ENCODE data around the gene CFL1. TPM values are rescaled to one million over a fixed set of nuclear protein-coding genes. Genes with fewer than 3 reads are reported as not detected.

Gene CFL1
- total and polyA plus RNA-seq, 2 donors from 2014 or later = 705 to 846 TPM

- no peaks in the 10 kb centered on the region for H3K27me3 ChIP-seq (ENCODE audit: control insufficient read depth, insufficient read depth, low read length)
- H3K27ac ChIP-seq (ENCODE audit: low read depth in 2 of 2, low read length in 2 of 2) = no peak overlapping the region
- no peak overlapping the region for H3K4me3 ChIP-seq (ENCODE audit: low read length in 3 of 3)
- DNase-seq (peak in 2 of 5 donors; percentile 49 to 77), FAIRE-seq (no peak)
- no peak for TF ChIP-seq CTCF (IDR thresholded peaks at IDR 0.05; ENCODE audit: borderline replicate concordance, extremely low read depth, insufficient read depth)
- H3K9me3 ChIP-seq (ENCODE audit: control insufficient read depth in 2 of 3, insufficient read depth in 1 of 3, low read length in 3 of 3) = no peaks in the 10 kb centered on the region
- no peak overlapping the region for H3K9ac ChIP-seq (ENCODE audit: low read length in 3 of 3)
- peaks cover 0 to 22% (median 13%) of the 10 kb centered on the region in 3 donors for H3K4me1 ChIP-seq (ENCODE audit: control insufficient read depth in 2 of 3, insufficient read depth in 2 of 3, low read depth in 1 of 3, low read length in 3 of 3)
- peaks cover 0 to 37% (median 21%) of the 10 kb centered on the region in 3 donors for H3K36me3 ChIP-seq (ENCODE audit: control insufficient read depth in 2 of 3, insufficient read depth in 3 of 3, low read length in 3 of 3)
- intact Hi-C loops (cut with DNase I) = no loop called here
Observed at GRCh38 chr11:65862941-65863888, 5.2 kb upstream of the CFL1 start.

- H3K4me3 ChIP-seq (ENCODE audit: low read length in 3 of 3) = no peak overlapping the region
- H3K36me3 ChIP-seq (ENCODE audit: control insufficient read depth in 2 of 3, insufficient read depth in 3 of 3, low read length in 3 of 3) = peaks cover 0 to 37% (median 21%) of the 10 kb centered on the region in 3 donors
- no peak overlapping the region for H3K27ac ChIP-seq (ENCODE audit: low read depth in 2 of 2, low read length in 2 of 2)
- intact Hi-C loops (cut with DNase I) = no loop called here
- H3K4me1 ChIP-seq (ENCODE audit: control insufficient read depth in 2 of 3, insufficient read depth in 2 of 3, low read depth in 1 of 3, low read length in 3 of 3) = peaks cover 0 to 22% (median 13%) of the 10 kb centered on the region in 3 donors
- peak in 2 of 5 donors; percentile 52 to 76 for DNase-seq
- TF ChIP-seq CTCF (IDR thresholded peaks at IDR 0.05; ENCODE audit: borderline replicate concordance, extremely low read depth, insufficient read depth) = no peak
- H3K9me3 ChIP-seq (ENCODE audit: control insufficient read depth in 2 of 3, insufficient read depth in 1 of 3, low read length in 3 of 3) = no peaks in the 10 kb centered on the region
- FAIRE-seq = no peak
- no peak overlapping the region for H3K9ac ChIP-seq (ENCODE audit: low read length in 3 of 3)
- no peaks in the 10 kb centered on the region for H3K27me3 ChIP-seq (ENCODE audit: control insufficient read depth, insufficient read depth, low read length)
Observed at GRCh38 chr11:65862191-65862735, 4.3 kb upstream of the CFL1 start.

GRCh38 chr11:65861533-65862183 is 3.7 kb upstream of the CFL1 start:
- Histone ChIP-seq H3K4me3 (ENCODE audit: low read length in 3 of 3) (peak overlapping the region; percentile 66 to 96 (median 75)), H3K36me3 (ENCODE audit: control insufficient read depth in 2 of 3, insufficient read depth in 3 of 3, low read length in 3 of 3) (peaks cover 0 to 31% (median 18%) of the 10 kb centered on the region in 3 donors)

More at GRCh38 chr11:65861533-65862183, 3.7 kb upstream of the CFL1 start:
- Histone ChIP-seq H3K9ac (ENCODE audit: low read length in 3 of 3) (peak overlapping the region; percentile 57 to 100 (median 59)), H3K27me3 (ENCODE audit: control insufficient read depth, insufficient read depth, low read length) (no peaks in the 10 kb centered on the region), H3K9me3 (ENCODE audit: control insufficient read depth in 2 of 3, insufficient read depth in 1 of 3, low read length in 3 of 3) (no peaks in the 10 kb centered on the region), H3K4me1 (ENCODE audit: control insufficient read depth in 2 of 3, insufficient read depth in 2 of 3, low read depth in 1 of 3, low read length in 3 of 3) (peaks cover 0 to 22% (median 13%) of the 10 kb centered on the region in 3 donors), H3K27ac (ENCODE audit: low read depth in 2 of 2, low read length in 2 of 2) (no peak overlapping the region)
- DNase-seq (peak in 2 of 5 donors; percentile 50 to 58), FAIRE-seq (no peak)
- intact Hi-C loops (cut with DNase I) = no loop called here
- no peak for TF ChIP-seq CTCF (IDR thresholded peaks at IDR 0.05; ENCODE audit: borderline replicate concordance, extremely low read depth, insufficient read depth)

All from kidney (tissue), 14 donors.